ENCODE data around the gene SHISA8. TPM values are rescaled to one million over a fixed set of nuclear protein-coding genes. Genes with fewer than 3 reads are reported as not detected.
"Not testable (repeated sequence)": the region's sequence is repeated elsewhere in the genome, so short reads cannot be mapped to it uniquely, and the experiment has no call there.

The SHISA8 gene
- not detected in 2 replicates for total RNA-seq (2014; rRNA removed; shearing (Covaris generic))

DNA sequence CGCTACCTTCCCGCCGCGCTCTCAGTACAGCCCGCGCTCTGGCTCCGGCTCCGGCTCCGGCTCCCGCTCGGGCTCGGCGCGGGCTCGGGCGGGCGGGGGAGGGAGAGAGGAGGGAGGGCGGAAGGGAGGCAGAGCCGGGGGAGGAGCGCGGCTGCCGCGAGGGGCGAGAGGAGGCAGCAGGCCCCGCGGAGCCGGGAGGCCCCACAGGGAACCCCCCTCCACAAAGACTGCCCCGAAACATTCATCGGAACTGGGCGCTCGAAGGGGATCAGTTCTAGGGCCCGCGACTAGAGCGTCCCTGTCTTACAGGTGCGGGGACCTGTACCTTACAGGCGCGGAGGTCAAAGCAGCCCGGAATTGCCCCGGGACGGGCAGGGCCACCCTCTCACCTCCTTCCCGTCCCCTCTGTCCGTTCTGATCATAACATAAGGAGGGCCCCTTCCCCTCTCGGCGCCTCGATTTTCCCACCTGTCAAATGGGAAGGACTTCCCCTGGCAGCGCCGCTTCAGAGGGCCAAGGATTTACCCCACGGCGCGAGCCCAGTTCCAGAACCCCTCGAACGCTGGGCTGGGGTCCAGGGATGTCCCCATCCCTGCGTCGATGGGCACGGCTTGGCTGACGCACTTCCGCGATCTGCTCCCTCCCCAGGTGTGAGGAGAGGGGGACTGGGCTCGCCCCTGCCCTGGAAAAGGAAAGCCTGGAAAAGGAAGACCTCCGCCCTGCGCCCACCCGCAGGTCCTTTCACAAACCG is at the start of gene SHISA8:
Gene SHISA8, minus strand, starts transcription at position 40 of the 751 bp plus-strand sequence. CDS start 407 bp downstream, outside the sequence.
- DNase-seq (ENCODE audit: low read depth), result no peak

GRCh38 chr22:41964112-41964491 is 49.2 kb upstream of the SHISA8 start:
- DNase-seq (ENCODE audit: low read depth), result no peak

DNA sequence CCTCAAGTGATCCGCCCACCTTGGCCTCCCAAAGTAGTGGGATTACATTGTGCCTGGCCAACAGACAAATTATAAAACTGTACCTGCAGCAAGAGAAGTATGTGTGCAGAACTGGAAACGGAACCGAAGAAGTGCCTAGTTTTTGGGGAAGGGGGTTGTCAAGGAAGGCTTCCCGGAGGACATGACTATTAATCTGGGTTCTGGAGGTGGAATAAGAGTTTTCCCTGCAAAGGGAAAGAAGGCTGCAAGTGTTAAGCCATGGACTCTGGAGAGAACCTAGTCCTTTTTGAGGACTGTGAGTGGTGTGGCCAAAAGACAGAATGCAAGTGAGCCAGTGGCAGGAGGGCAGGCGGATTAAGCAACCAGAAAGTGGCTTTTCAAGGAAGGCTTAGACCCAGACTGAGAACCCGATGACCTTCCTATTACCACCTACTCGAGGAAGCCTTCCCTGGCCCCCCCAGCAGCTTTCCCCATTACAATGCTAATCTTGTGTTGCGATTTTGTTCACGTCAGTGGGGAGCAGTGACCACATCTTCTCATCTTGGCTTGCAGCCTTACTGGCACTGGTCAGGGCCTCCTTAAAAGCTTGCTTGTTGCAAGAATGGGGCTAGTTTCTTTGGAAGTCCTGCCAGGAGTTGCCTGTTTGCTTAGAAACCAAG is 48.7 kb upstream of the SHISA8 start:
- no peak for DNase-seq (ENCODE audit: low read depth)

- no peak for DNase-seq (ENCODE audit: low read depth)
Observed at GRCh38 chr22:41957941-41958556, 43.2 kb upstream of the SHISA8 start.

GRCh38 chr22:41952713-41953112 is 37.8 kb upstream of the SHISA8 start:
- DNase-seq (ENCODE audit: low read depth), result no peak

DNA sequence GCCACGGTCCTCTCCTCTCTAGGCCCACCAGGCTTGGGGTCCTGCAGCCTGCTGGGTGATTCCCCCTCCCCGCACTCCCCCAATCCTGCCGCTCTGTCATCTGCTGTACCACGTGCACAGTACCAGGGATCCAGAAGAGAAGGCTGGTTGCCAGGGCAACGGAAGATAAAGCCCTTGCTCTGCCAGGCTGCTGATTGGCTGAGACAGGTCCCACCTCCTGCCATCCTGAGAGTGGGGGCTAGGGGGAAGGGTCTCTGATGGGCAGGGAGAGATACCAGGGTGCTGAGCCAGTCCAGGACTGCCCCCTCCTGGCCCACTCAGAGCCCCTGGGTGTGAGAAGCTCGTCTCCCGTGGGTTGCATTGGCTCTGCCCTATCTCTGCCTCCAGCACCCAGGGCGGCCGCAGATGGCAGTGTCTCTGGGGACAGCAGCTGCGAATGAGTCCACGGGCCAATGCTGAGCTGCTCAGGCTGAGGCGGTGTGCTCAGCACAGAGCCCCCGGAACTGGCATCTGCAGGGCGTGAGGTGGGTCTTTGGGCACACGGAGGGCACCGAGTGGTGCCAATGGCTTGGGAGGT is 37.1 kb upstream of the SHISA8 start, which contains the start of gene SMIM45:
Gene SMIM45, plus strand, starts transcription at position 253 of the 577 bp plus-strand sequence.
- DNase-seq (ENCODE audit: low read depth), result no peak

DNA sequence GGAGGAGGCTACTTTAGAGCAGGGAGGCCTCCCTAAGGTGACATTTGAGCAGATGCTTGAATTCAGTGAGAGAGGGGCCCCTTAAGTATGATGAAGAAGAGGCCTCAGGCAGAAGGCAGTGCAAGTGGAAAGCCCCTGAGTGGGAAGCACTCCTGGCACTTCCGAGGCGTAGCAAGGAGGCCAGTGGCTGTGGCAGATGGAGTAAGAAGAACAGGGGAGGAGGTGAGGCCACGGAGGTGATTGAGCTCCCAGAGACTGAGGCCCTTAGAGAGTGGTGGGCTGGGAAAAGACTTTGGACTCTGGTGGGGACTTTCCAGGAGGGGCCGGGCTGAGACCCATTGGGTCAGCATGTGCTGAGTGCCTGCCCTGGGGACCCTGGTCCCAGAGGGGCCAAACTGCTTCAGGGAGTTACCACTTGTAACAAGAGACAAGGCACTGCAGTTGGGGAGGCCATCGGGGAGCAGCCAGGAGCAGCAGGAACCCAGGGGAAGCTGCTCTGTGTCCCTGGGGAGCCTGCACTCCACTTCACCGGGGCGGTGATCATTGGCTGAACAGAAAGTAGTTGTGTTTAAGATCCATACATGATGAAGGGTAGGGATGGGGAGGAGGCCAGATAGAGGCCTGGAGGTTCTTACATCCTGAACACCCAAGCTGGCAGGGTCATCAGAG is 34.6 kb upstream of the SHISA8 start:
- DNase-seq (ENCODE audit: low read depth), result no peak

DNA sequence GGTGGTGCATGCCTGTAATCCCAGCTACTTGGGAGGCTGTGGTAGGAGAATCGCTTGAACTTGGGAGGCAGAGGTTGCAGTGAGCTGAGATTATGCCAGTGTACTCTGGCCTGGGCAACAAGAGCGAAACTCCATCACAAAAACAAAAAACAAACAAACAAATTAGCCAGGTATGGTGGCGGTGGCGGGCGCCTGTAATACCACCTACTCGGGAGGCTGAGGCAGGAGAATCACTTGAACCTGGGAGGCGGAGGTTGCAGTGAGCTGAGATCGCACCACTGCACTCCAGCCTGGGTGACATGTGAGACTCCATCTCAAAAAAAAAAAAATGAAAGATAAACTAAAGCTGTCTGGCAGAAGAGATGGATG is 34.0 kb upstream of the SHISA8 start:
- not testable (repeated sequence) for DNase-seq (ENCODE audit: low read depth)

DNA sequence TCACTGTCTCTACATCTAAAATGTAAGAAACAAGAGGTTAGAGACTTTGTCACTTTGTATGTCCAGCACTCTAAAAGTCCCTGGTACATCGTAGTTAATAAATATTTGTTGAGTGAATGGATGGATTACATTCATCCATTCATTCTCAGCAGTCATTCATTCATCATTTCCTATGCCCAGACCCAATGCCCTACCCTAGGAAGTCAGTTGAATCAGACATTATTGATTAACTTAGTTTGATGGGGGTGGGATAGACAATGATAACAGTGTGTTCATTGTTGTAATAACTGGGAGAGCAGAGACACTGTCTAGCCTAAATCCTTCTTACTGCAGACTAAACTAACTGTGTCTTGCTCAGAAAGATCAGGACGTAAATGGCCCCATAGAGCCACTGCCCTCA is 33.3 kb upstream of the SHISA8 start:
- no peak for DNase-seq (ENCODE audit: low read depth)

GRCh38 chr22:41947424-41948080 is 32.7 kb upstream of the SHISA8 start:
- no peak for DNase-seq (ENCODE audit: low read depth)

GRCh38 chr22:41946629-41947423 is 32.0 kb upstream of the SHISA8 start, which contains the start of gene CENPM:
Gene CENPM (minus strand): TSS chr22:41947152. CDS start chr22:41947076, 76 bp downstream.
- peak; percentile 92 for DNase-seq (ENCODE audit: low read depth)

GRCh38 chr22:41943661-41944209 is 28.9 kb upstream of the SHISA8 start:
- DNase-seq (ENCODE audit: low read depth), result no peak

DNA sequence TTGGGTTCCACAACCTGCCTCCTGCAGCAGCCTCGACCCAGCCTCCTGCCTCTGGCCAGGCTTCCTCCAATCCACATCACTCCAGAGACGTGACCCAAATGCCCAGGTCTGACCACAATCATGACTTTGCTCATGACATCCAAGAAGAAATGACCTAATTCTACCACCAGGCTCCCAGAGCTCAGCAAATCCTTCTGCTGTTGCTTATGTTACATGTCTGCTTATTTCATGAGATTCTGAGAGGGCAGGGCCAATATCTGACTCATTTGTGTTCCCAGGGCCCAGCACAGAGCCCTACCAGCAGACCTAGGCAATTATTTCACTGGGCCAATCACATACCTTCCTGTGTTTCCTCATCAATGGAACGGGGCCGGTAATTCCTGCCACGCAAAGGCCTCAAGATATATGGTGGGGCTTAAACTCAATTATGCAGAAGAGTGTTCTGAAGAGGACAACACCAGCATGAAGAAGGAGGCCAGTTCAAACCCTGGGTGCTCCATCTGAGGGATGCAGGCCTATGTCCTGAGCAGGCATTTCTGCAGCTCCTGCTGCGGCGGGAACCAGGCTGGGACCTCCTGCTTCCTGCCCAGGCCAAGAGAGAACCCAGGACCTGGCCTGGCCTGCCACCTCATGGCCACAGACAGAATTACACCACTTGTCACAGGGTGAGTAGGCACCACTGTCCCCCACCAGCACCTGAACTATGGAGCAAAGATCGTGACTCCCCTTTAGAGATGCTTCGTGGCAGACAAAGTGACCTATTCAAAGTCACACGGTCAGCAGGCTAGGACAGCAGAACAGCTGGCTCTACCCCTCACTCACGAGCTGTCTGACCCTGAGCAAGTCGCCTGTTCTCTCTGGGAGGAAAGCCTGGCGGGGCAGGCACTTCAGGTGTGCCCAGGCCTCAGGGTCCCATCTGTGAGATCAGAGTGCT is 26.2 kb upstream of the SHISA8 start:
- peak; percentile 61 for DNase-seq (ENCODE audit: low read depth)

DNA sequence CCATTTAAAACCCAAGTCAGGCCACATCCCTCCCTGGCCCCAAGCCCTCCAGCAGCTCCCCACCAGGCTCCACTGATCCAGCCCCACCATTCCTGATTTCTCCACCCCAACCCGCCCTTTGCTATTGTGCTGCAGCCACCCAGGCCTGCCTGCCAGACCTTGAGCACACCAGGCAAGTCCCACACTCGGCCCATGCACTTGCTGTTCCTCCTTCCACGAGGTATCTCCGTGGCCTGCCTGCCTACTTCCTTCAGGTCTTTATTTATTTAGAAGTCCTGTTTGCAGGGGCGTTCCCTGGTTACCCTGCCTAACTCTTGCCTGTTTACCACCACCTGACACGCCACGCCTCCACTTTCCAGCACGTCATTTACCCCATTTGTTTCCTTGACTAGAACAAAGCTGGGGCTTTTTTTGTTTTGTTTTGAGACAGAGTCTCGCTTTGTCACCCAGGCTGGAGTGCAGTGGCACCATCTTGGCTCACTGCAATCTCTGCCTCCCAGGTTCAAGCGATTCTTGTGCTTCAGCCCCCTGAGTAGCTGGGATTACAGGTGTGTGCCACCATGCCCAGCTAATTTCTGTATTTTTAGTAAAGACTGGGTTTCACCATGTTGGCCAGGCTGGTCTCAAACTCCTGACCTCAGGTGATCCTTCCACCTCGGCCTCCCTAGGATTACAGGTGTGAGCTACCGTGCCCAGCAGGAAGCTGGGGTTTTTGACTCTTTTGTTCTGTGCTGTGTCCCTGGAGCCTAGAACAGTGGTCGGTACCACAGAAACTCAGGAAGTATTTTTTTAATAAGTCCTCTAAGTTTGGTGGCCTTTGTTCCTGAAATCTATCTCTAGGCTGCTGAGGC is 25.3 kb upstream of the SHISA8 start:
- DNase-seq (ENCODE audit: low read depth), result no peak

- no peak for DNase-seq (ENCODE audit: low read depth)
Observed at GRCh38 chr22:41936894-41937169, 22.0 kb upstream of the SHISA8 start.

DNA sequence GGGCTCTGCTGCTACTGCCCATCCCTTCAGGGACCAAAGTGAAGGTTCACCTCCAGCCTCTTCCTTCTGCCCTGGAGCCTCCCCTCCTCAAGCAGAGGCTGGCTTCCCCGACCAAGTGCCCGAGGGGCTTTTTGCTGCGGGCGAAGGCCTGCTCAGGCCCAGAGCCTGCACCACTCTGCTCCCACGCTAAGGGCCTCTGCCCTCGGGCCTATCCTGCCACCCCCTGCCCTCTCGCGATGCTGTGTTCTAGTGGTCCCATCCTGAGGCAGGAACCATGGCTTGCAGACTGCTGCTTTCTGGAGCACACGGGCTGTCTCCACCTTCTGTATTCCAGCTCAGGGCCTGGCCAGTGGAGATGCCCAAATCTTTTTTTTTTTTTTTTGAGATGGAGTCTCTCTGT is 20.6 kb upstream of the SHISA8 start:
- DNase-seq (ENCODE audit: low read depth), result no peak

GRCh38 chr22:41935015-41935351 is 20.1 kb upstream of the SHISA8 start:
- no peak for DNase-seq (ENCODE audit: low read depth)

DNA sequence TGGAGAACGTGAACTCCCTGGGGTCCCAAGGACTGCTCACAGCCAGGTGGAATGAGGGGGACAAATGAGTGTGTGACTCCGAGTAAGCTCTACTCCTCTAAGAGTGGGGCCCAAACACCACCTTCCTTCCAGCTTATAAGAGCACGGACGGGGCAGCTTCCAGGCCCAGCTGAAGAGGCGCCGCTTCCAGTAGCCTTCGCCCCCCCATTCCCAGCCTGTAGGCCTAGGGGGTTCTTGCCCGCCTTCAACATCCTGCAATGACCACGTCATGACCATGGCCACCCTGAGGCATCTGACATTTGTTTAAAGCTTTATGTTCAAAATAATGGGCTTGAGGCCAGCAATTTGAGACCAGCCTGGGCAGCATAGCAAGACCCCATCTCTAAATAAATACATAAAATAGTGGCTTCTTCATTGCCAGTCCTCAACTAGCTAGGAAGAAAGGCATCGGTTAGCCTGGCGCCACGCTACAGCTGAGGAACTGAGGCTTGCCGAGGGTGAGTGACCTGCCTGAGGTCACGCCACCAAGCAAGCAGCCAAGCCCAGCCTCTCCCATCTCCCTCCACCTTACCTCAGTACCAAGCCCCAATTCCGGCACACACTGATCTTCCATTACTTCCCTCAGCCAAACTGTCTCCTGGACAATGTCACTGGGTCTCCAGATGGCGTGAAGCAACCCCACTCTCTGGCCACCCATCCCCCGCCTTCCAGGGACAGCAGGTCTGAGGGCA is 19.6 kb upstream of the SHISA8 start:
- no peak for DNase-seq (ENCODE audit: low read depth)
